ENCODE measurements around the gene ZNF592.

Gene ZNF592

DNA sequence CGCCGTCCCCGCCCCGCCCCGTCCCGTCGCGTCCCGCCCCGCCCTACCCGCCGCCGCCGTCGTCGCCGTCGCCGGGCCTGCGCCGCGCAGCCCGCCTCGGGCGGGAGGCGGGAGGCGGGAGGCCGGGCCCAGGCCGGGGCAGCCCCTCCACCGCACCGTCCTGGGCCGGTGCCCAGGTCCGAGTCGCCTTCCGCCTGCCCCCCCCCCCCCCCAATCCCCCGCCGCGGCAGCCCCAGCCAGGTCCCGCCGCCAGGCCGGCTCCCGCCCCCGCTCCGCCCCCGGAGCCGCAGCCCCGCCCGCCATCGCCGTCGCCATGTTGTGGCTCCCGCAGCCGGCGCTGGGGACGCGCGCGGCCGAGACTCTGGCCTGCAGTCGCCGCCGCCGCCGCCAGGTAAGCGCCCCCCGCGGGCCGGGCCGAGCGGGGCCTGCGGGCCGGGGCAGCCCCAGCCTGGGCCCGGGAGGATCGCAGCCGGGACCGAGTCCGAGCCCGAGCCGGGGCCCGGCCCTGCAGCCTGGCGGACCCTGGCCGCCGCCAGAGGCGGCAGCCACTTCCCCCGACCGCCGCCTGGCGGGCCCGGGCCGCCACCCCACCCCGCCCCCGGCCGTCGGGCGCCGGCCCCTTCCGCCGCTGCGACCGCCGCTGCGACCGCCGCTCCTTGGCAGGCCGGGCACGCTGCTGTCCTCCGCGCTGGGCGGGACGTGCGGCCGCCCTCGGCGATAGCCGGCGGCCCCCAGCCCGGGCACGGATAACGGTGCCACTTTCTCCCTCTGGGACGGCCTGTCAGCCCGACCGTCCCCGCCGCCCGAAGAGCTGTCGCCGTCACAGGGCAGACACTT, at the start of gene ZNF592:
Gene ZNF592 (plus strand): TSS at position 319 of the 837 bp plus-strand sequence. CDS start 34,084 bp downstream, outside the sequence.
- DNase-seq (ENCODE audit: low read depth) = peak; percentile 79
- no peak for TF ChIP-seq CTCF (IDR thresholded peaks at IDR 0.05; ENCODE audit: low read length, missing control alignments)
- H3K4me3 ChIP-seq (replicated peaks; ENCODE audit: low read depth, low read length) = peak within 1 kb of the TSS; percentile 96

DNA sequence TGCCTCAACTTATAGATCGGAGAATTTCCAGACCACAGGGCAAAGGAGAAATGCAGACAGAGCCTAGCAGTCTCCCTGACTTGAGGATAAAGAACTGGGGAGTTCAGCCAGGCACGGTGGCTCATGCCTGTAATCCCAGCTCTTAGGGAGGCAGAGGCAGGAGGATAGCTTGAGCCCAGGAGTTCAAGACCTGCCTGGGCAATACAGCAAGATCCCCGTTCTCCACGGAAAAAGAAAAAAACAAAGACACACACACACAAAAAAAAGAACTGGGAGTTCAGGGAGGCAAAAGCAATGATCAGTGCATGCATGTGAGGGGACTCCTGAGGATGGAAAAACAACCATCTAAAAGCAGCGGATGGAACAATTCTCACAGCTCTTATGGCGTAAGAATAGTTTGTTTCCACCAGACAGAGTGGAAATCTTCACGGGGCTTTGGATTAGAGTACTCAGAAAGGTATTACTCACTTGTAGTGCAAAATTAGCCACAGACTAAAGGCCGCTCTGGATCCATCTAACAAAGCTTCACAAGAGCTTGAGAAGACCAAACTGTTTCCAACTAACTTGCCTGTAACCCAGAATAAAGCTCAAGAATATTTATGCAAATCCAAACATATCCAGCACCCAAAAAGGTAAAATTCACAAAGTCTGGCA, 48.7 kb upstream of the ZNF592 start:
- no peak for DNase-seq (ENCODE audit: low read depth)
- no peak overlapping the region for H3K4me3 ChIP-seq (replicated peaks; ENCODE audit: low read depth, low read length)
- no peak for TF ChIP-seq CTCF (IDR thresholded peaks at IDR 0.05; ENCODE audit: low read length, missing control alignments)

DNA sequence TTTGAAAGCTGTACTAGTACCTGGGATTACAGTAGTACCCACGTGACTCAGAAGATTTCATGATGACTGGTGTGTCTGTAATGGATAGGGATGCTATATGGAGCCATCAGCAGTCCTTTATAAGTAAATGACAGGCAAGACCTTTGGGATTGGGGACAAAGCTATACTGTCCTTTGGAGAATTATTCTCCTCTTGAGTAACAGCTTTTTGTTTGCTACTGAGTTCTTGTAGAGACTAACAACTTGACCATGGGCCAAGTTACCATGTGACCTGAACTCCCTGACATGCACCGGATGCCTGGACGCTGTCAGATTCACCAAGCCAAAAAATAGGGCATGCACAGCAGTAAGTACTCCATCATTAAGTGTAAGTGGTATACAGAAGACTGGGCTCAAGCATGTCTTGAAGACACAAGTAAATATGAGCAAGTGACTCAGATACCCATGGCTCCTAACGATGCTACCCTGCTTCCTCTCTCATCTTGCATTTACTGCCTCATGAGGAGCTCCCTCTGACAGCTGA, 45.4 kb upstream of the ZNF592 start:
- peak; percentile 88 for DNase-seq (ENCODE audit: low read depth)
- H3K4me3 ChIP-seq (replicated peaks; ENCODE audit: low read depth, low read length) = no peak overlapping the region
- no peak for TF ChIP-seq CTCF (IDR thresholded peaks at IDR 0.05; ENCODE audit: low read length, missing control alignments)

DNA sequence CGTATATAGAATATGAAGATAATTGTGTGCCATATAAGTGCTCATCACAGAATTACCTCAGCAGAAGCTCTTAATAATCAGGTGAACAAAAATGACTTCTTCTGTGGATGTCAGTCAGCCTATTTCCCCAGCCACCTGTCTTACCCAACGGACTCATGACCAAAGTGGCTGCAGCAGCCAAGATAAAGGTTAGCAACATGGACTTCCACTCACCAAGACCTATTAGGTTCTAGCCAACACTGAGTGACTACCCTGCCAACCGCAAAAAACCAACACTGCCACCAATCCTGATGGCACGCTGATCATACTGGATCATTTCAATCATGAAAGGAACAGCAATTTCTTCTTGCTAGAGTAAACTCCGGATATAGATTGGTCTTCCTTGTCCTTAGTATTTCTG, 44.6 kb upstream of the ZNF592 start:
- no peak for DNase-seq (ENCODE audit: low read depth)
- no peak overlapping the region for H3K4me3 ChIP-seq (replicated peaks; ENCODE audit: low read depth, low read length)
- TF ChIP-seq CTCF (IDR thresholded peaks at IDR 0.05; ENCODE audit: low read length, missing control alignments) = no peak

DNA sequence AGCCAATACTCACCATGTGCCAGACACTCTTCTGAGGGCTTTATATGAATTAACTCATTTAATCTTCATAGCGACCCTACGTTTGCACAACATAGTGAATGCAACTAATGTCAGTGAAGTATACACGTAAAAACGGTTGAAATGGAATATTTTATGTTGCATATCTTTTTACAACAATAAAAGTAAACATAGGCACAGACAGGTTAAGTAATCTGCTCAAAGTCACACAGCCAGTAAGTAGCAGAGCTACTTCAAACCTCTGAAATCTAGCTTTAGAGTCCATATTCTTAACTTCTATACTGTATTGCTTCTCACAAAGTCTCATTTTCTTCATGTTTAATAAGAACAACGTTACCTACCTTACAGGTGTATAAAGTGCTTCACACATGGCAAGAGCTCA, 34.0 kb upstream of the ZNF592 start:
- H3K4me3 ChIP-seq (replicated peaks; ENCODE audit: low read depth, low read length) = peak overlapping the region; percentile 95
- no peak for DNase-seq (ENCODE audit: low read depth)
- no peak for TF ChIP-seq CTCF (IDR thresholded peaks at IDR 0.05; ENCODE audit: low read length, missing control alignments)

DNA sequence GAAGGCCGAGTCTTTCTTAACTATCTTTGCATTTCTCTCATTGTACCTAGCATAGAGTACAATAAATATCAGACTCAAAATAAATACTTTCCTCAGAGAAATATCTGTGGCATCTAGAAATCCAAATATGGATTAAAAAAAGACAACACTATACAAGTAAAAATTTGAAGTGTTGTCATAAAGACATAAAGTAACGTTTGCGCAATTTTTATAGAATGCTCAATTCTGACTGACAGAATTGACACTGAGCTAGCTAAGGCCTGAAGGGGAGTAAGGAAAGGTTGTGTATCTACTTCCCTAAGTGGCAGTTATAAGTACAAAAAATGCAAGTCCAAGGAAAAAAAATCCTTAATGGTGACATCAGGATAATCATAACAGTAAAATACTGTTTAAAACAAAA, 33.6 kb upstream of the ZNF592 start:
- TF ChIP-seq CTCF (IDR thresholded peaks at IDR 0.05; ENCODE audit: low read length, missing control alignments) = no peak
- DNase-seq (ENCODE audit: low read depth) = no peak
- H3K4me3 ChIP-seq (replicated peaks; ENCODE audit: low read depth, low read length) = peak overlapping the region; percentile 95

Data from fibroblast of pulmonary artery (primary cell).